Esophagus squamous epithelium (tissue), 5 donors: ENCODE results near the gene CD38. TPM values are rescaled to one million over a fixed set of nuclear protein-coding genes. Genes with fewer than 3 reads are reported as not detected.
"Not testable (repeated sequence)": the region's sequence is repeated elsewhere in the genome, so short reads cannot be mapped to it uniquely, and the experiment has no call there.

Experiments
- DNase-seq: peaks from one replicate; lab custom pipeline; 2025; lab: John Stamatoyannopoulos, UW
- H3K27ac ChIP-seq, 4 donors: fragments of 200-600 bp; sonication (generic); one replicate each; pipeline ENCODE4 v1.5.1; 2016 to 2019; ENCODE audit warnings: mild to moderate bottlenecking in 1 of 4
- H3K27me3 ChIP-seq, 4 donors: fragments of 200-600 bp; sonication (generic); 1 replicate in 3 of 4; 2 replicates in 1 of 4; pipeline versions ENCODE4 v1.5.1 to v1.6.0; 2017 to 2021; ENCODE audit warnings: antibody characterized with exemption in 1 of 4
- H3K36me3 ChIP-seq, 3 donors: fragments of 200-600 bp; sonication (generic); one replicate each; pipeline ENCODE4 v1.5.1; 2016 to 2019
- H3K4me1 ChIP-seq, 3 donors: fragments of 200-600 bp; sonication (generic); one replicate each; pipeline ENCODE4 v1.5.1; 2017 to 2019
- H3K4me3 ChIP-seq, 4 donors: fragments of 200-600 bp; sonication (generic); 1 replicate in 3 of 4; 2 replicates in 1 of 4; pipeline ENCODE4 v1.5.1; 2016 to 2019; ENCODE audit warnings: mild to moderate bottlenecking in 2 of 4, moderate library complexity in 1 of 4
- H3K9me3 ChIP-seq, 3 donors: fragments of 200-600 bp; sonication (generic); one replicate each; pipeline ENCODE4 v1.5.1; 2016 to 2019
- CTCF ChIP-seq, 6 experiments: fragments of 450-650 bp in 4 of 6; fragments of 200-600 bp in 2 of 6; sonication (generic) in 2 of 6; IDR thresholded peaks; one replicate each; pipeline ENCODE4 v1.5.1; 2016 to 2019; ENCODE audit warnings: antibody characterized with exemption in 6 of 6, mild to moderate bottlenecking in 4 of 6, moderate library complexity in 4 of 6
- POLR2A ChIP-seq, 4 donors: fragments of 450-650 bp; IDR thresholded peaks; one replicate each; pipeline ENCODE4 v1.6.1; 2017; ENCODE audit warnings: antibody characterized with exemption in 4 of 4, mild to moderate bottlenecking in 4 of 4, moderate library complexity in 3 of 4
- WGBS, 2 donors: methylation state at CpG; one replicate each; pipeline ENCODE4 v1.1.5; 2018; 5-methylcytosine and 5-hydroxymethylcytosine counted together
- intact Hi-C: fragments of 100-400 bp; cut with DNase I; formaldehyde crosslinking; loops from one replicate; pipeline ENCODE4 v1.15.0; 2022
- total RNA-seq, 4 donors: library from RNA; depleted of rRNA; stranded (reverse); fragments of >200 nt; gene quantifications; one replicate each; pipeline ENCODE4 v1.1.0, GENCODE V29; 2016
- donor health status: DM: yes; HTN: yes; CAD: no.

CD38 gene
- total RNA-seq, 4 donors from 2014 or later, result 1.1 to 2.5 (median 1.9) TPM

- no peaks in the 10 kb centered on the region for H3K36me3 ChIP-seq
- intact Hi-C loops, result no loop called here
- DNase-seq, result no peak
- H3K9me3 ChIP-seq, result no peaks in the 10 kb centered on the region
- H3K27ac ChIP-seq, result no peak overlapping the region
- no peaks in the 10 kb centered on the region for H3K4me1 ChIP-seq
- no peaks in the 10 kb centered on the region for H3K27me3 ChIP-seq
- TF ChIP-seq POLR2A (IDR thresholded peaks at IDR 0.05) (no peak), CTCF (IDR thresholded peaks at IDR 0.05) (no peak)
- 88 to 95% methylated on average over 4 of the region's 4 CpGs for WGBS, 2 donors
- H3K4me3 ChIP-seq, result no peak overlapping the region
Measured at GRCh38 chr4:15758294-15758693, 19.8 kb upstream of the CD38 start.

- intact Hi-C loops, H3K4me1 ChIP-seq, H3K27me3 ChIP-seq, H3K9me3 ChIP-seq, H3K4me3 ChIP-seq, H3K27ac ChIP-seq, DNase-seq, H3K36me3 ChIP-seq: not testable (repeated sequence)
Measured at GRCh38 chr4:15762460-15762859, 15.7 kb upstream of the CD38 start.

GRCh38 chr4:15765391-15765790 lies 12.7 kb upstream of the CD38 start:
- H3K4me1 ChIP-seq, result no peaks in the 10 kb centered on the region

GRCh38 chr4:15765910-15766697 lies 12.0 kb upstream of the CD38 start:
- Histone ChIP-seq H3K9me3 (no peaks in the 10 kb centered on the region), H3K27me3 (no peaks in the 10 kb centered on the region), H3K36me3 (no peaks in the 10 kb centered on the region), H3K27ac (no peak overlapping the region), H3K4me1 (no peaks in the 10 kb centered on the region), H3K4me3 (no peak overlapping the region)
- DNase-seq, result no peak
- TF ChIP-seq POLR2A (IDR thresholded peaks at IDR 0.05) (no peak), CTCF (IDR thresholded peaks at IDR 0.05) (no peak)
- 42 to 49% methylated on average over 6 of the region's 6 CpGs for WGBS, 2 donors
- intact Hi-C loops, result no loop called here

More at GRCh38 chr4:15765391-15765790, 12.7 kb upstream of the CD38 start:
- TF ChIP-seq POLR2A (IDR thresholded peaks at IDR 0.05) (no peak), CTCF (IDR thresholded peaks at IDR 0.05) (no peak)
- Histone ChIP-seq H3K9me3 (no peaks in the 10 kb centered on the region), H3K4me3 (no peak overlapping the region), H3K27me3 (no peaks in the 10 kb centered on the region), H3K36me3 (no peaks in the 10 kb centered on the region), H3K27ac (no peak overlapping the region)
- 44 to 58% methylated on average over 6 of the region's 6 CpGs for WGBS, 2 donors
- DNase-seq, result no peak
- intact Hi-C loops, result no loop called here

- H3K9me3 ChIP-seq, result no peaks in the 10 kb centered on the region
- H3K4me3 ChIP-seq, result no peak overlapping the region
- no peak for DNase-seq
- H3K27ac ChIP-seq, result no peak overlapping the region
- no peaks in the 10 kb centered on the region for H3K4me1 ChIP-seq
- no peaks in the 10 kb centered on the region for H3K36me3 ChIP-seq
- 83 to 91% methylated on average over 6 to 8 of the region's 8 CpGs for whole genome bisulfite sequencing, 2 donors
- TF ChIP-seq CTCF (IDR thresholded peaks at IDR 0.05) (no peak), POLR2A (IDR thresholded peaks at IDR 0.05) (no peak)
- intact Hi-C loops, result no loop called here
- no peaks in the 10 kb centered on the region for H3K27me3 ChIP-seq
Measured at GRCh38 chr4:15766821-15767220, 11.3 kb upstream of the CD38 start.
